GM23338 (cell line): ENCODE measurements around the gene SH2D1A.

Source experiments
- CREB1 ChIP-seq: fragments of 250-450 bp; sonication (Bioruptor Pico); IDR thresholded peaks from 2 replicates; pipeline ENCODE4 v1.5.0; 2020; ENCODE audit warnings: low read depth, mild to moderate bottlenecking, moderate library complexity
- EZH2 ChIP-seq: fragments of 200-600 bp; sonication (generic); IDR thresholded peaks from one replicate; pipeline ENCODE4 v1.8.0; 2017; ENCODE audit warnings: antibody characterized with exemption, mild to moderate bottlenecking, low read depth; ENCODE audit not compliant: unreplicated experiment
- TF ChIP-seq, protein P1 (sequence below), 2 experiments: fragments of 200-600 bp in 1 of 2; sonication (generic) in 1 of 2; conservative IDR thresholded peaks; 2 replicates each; pipeline versions ENCODE4 v1.5.1 to v1.6.1; 2016 to 2017; ENCODE audit warnings: antibody characterized with exemption in 2 of 2, low read depth in 2 of 2, mild to moderate bottlenecking in 2 of 2, moderate library complexity in 1 of 2

DNA sequence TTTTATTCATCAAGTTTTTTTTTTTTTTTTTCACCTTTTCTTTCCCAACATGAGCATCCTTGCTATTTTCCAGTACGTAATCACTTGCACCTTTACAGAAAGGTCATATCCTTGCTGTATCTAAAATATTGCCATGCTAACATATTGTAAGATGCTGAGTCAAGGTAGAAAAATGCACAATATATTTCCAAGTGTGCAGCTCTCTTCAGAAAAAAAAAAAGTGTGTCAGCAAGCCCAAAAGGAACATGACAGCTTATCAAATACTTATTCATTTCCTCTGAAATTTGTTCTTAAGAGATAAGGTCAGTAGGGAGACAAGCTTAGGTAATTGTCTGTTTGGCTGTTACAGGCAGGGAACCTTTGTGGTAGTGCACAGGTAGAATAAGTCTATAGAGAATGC, 27.0 kb downstream of the SH2D1A start:
- TF ChIP-seq, protein P1, sequence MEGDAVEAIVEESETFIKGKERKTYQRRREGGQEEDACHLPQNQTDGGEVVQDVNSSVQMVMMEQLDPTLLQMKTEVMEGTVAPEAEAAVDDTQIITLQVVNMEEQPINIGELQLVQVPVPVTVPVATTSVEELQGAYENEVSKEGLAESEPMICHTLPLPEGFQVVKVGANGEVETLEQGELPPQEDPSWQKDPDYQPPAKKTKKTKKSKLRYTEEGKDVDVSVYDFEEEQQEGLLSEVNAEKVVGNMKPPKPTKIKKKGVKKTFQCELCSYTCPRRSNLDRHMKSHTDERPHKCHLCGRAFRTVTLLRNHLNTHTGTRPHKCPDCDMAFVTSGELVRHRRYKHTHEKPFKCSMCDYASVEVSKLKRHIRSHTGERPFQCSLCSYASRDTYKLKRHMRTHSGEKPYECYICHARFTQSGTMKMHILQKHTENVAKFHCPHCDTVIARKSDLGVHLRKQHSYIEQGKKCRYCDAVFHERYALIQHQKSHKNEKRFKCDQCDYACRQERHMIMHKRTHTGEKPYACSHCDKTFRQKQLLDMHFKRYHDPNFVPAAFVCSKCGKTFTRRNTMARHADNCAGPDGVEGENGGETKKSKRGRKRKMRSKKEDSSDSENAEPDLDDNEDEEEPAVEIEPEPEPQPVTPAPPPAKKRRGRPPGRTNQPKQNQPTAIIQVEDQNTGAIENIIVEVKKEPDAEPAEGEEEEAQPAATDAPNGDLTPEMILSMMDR (conservative IDR thresholded peaks at IDR 0.05; ENCODE audit: low read depth in 2 of 2), result no peak
- TF ChIP-seq CREB1 (CRISPR knock-in tag) (no peak), EZH2 (no peak)
